Aorta (tissue), 5 donors: ENCODE results near the gene NSD1. TPM values are rescaled to one million over a fixed set of nuclear protein-coding genes. Genes with fewer than 3 reads are reported as not detected.
"Not testable (repeated sequence)": the region's sequence is repeated elsewhere in the genome, so short reads cannot be mapped to it uniquely, and the experiment has no call there.

Experiments used
- ATAC-seq: fragments of 200-7000 bp; cut with Tn5 transposase; one replicate; pipeline ENCODE4 v1.9.1; 2022; ENCODE audit warnings: moderate library complexity; ENCODE audit not compliant: low FRiP score
- DNase-seq, 2 donors: peaks; one replicate each; pipeline ENCODE4 v3.0.0-alpha.2; 2020
- H3K27ac ChIP-seq, 2 donors: one replicate each; pipeline ENCODE4 v1.5.1; 2013; ENCODE audit warnings: low read length in 2 of 2, mild to moderate bottlenecking in 2 of 2, moderate library complexity in 2 of 2, control low read depth in 1 of 2, inconsistent platforms in 1 of 2, low read depth in 1 of 2
- H3K27me3 ChIP-seq, 2 donors: one replicate each; pipeline ENCODE4 v1.6.1; 2013; ENCODE audit warnings: control low read depth in 1 of 2, low read length in 1 of 2, mild to moderate bottlenecking in 1 of 2, moderate library complexity in 1 of 2; ENCODE audit not compliant: insufficient read depth in 2 of 2, control insufficient read depth in 1 of 2
- H3K36me3 ChIP-seq, 2 donors: one replicate each; pipeline ENCODE4 v1.6.1; 2013; ENCODE audit warnings: control low read depth in 1 of 2, low read length in 1 of 2, mild to moderate bottlenecking in 1 of 2; ENCODE audit not compliant: insufficient read depth in 2 of 2, control insufficient read depth in 1 of 2
- H3K4me1 ChIP-seq, 2 donors: one replicate each; pipeline ENCODE4 v1.6.1; 2013; ENCODE audit warnings: low read length in 2 of 2, control low read depth in 1 of 2, mild to moderate bottlenecking in 1 of 2, moderate library complexity in 1 of 2; ENCODE audit not compliant: insufficient read depth in 2 of 2, control insufficient read depth in 1 of 2
- H3K4me3 ChIP-seq, 2 donors: one replicate each; pipeline ENCODE4 v1.5.1; 2013; ENCODE audit warnings: low read length in 2 of 2, control low read depth in 1 of 2, mild to moderate bottlenecking in 1 of 2
- H3K9me3 ChIP-seq: one replicate; pipeline ENCODE4 v1.6.1; 2013; ENCODE audit warnings: mild to moderate bottlenecking, low read length; ENCODE audit not compliant: control insufficient read depth
- WGBS, 2 donors: extraction: QIAGEN DNeasy Blood & Tissue Kit; methylation state at CpG; one replicate each; pipeline ENCODE4 v1.1.7; 2013; 5-methylcytosine and 5-hydroxymethylcytosine counted together
- intact Hi-C, 2 donors: fragments of 100-400 bp; cut with DNase I; formaldehyde crosslinking; loops; one replicate each; pipeline versions ENCODE4 v1.14.2 to v1.15.0; 2022
- polyA plus RNA-seq, 2 donors: library from polyadenylated mRNA; stranded (reverse); fragments of 200-250 nt; gene quantifications; one replicate each; pipeline ENCODE4 v1.2.3, GENCODE V29; 2013
- total RNA-seq, 2 donors: library from RNA; stranded (reverse); fragmentation: NEBNext Ultra II Directional; extraction: Animal tissue kit (Norgen Biotek cat#: 25700); gene quantifications; one replicate each; pipeline ENCODE4 v1.2.1, GENCODE V29; 2021
- donor health status: healthy with polysubstance abuse.
- donor health status: Bipolar disorder and iron deficiency.
- donor health status: DM: no; HTN: no; CAD: no.
- donor health status: DM: no; HTN: no; CAD: no.
- donor health status: DM: yes; HTN: yes; CAD: no.

NSD1 gene
- total and polyA plus RNA-seq, 4 donors = 6.8 to 96.9 (median 35.3) TPM

GRCh38 chr5:177177847-177178437 lies 44.4 kb downstream of the NSD1 start:
- intact Hi-C loops, ATAC-seq, DNase-seq, H3K27me3 ChIP-seq, H3K4me1 ChIP-seq, H3K27ac ChIP-seq, H3K36me3 ChIP-seq, H3K9me3 ChIP-seq, H3K4me3 ChIP-seq: not testable (repeated sequence)
- WGBS, 2 donors = 86 to 90% methylated on average over 9 of the region's 9 CpGs

DNA sequence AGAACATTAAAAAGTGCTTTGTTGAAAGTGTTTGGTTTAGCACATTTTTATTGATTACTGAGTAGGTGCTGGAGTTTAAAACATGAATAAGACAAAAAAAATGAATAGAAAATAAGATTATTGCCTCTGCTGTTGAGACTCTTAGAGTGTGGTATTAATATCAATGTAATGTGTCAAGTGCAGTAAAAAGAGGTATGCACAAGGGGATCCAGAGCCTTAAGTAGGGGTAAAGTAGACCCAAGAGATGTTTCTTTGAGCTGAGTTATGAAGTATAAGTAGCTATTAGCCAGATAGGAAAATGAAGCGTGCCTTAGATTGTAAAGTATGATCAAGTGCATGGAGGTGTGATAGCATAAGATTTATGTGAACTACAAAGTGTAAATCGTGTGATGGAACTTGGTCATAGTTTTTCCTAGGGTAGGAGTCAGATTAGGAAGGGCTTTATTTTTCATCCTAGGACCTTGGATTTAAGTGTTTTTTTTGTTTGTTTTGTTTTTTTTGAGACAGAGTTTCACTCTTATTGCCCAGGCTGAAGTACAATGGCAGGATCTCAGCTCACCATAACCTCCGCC lies 45.2 kb downstream of the NSD1 start:
- Histone ChIP-seq H3K36me3 (no peaks in the 10 kb centered on the region), H3K9me3 (no peaks in the 10 kb centered on the region), H3K27me3 (no peaks in the 10 kb centered on the region), H3K27ac (no peak overlapping the region), H3K4me1 (no peaks in the 10 kb centered on the region), H3K4me3 (no peak overlapping the region)
- intact Hi-C loops = no loop called here
- no peak for ATAC-seq
- DNase-seq = no peak
- 75 to 89% methylated on average over 3 of the region's 3 CpGs for WGBS, 2 donors

DNA sequence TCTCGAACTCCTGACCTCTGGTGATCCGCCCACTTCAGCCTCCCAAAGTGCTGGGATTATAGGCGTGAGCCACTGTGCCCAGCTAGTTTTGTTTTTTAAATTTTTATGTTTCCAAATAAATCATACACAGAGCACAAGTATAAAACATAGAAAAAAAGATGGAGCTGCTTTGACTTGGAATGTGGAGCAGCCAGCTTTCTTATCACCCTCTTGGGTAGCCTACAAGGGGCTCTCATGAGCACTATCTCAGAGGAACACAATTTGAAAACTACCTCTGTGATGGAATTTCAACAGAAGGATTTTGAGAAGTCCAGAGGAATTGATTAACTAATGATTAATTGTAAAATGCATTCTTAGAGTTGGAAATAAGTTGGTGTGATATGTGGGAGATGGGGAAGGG lies 45.9 kb downstream of the NSD1 start:
- Histone ChIP-seq H3K4me3 (no peak overlapping the region), H3K9me3 (no peaks in the 10 kb centered on the region), H3K36me3 (no peaks in the 10 kb centered on the region), H3K27me3 (no peaks in the 10 kb centered on the region), H3K27ac (no peak overlapping the region), H3K4me1 (no peaks in the 10 kb centered on the region)
- ATAC-seq (no peak), DNase-seq (no peak)
- intact Hi-C loops = no loop called here
- WGBS, 2 donors = 83% methylated on average over 3 of the region's 3 CpGs

DNA sequence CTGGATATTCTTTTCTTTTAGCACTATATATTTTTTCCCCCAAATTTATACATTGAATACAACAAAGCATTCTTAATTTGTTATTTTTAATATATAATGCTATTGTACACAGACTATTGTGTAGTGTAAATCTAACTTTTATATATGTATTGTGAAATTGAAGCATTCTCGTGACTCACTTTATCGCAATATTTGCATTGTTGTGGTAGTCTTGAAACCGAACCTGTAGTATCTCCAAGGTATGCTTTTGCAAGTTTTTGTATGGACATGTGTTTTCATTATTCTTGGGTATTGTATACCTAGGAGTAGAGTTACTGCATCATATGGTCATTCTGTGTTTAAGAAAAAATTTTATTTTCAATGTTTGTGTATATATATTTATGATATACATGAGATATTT lies 49.6 kb downstream of the NSD1 start:
- Histone ChIP-seq H3K9me3 (no peaks in the 10 kb centered on the region), H3K4me3 (no peak overlapping the region), H3K27ac (no peak overlapping the region), H3K27me3 (no peaks in the 10 kb centered on the region), H3K36me3 (no peaks in the 10 kb centered on the region), H3K4me1 (no peaks in the 10 kb centered on the region)
- 96% methylated on average over 3 of the region's 3 CpGs for WGBS, 2 donors
- intact Hi-C loops = no loop called here
- ATAC-seq = no peak
- no peak for DNase-seq

- WGBS, 2 donors = 36 to 42% methylated on average over 3 of the region's 3 CpGs
- Histone ChIP-seq H3K36me3 (no peaks in the 10 kb centered on the region), H3K4me3 (no peak overlapping the region), H3K9me3 (no peaks in the 10 kb centered on the region), H3K4me1 (no peaks in the 10 kb centered on the region), H3K27me3 (no peaks in the 10 kb centered on the region), H3K27ac (no peak overlapping the region)
- DNase-seq = no peak
- intact Hi-C loops = no loop called here
- ATAC-seq = no peak
Measured at GRCh38 chr5:177183766-177184360, 50.3 kb downstream of the NSD1 start.

DNA sequence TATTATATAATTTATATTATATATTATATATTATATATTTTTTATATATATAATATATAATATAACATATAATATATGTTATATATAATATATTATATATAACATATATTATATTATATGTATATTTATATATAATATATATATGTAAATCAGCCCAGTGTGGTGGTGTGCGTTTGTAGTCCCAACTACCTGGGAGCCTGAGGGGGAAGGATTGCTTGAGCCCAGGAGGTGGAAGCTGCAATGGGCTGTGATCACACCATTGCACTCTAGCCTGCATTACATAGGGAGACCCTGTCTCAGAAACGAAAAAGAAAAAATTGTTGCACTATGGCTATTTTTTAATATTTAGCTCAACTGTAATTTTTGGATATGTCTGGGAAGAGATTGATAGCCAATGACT lies 52.4 kb downstream of the NSD1 start:
- H3K4me1 ChIP-seq = no peaks in the 10 kb centered on the region
- 74 to 78% methylated on average over 2 of the region's 2 CpGs for WGBS, 2 donors
- H3K27ac ChIP-seq = no peak overlapping the region
- intact Hi-C loops = no loop called here
- H3K4me3 ChIP-seq = no peak overlapping the region
- DNase-seq = no peak
- H3K36me3 ChIP-seq = no peaks in the 10 kb centered on the region
- ATAC-seq = no peak
- no peaks in the 10 kb centered on the region for H3K9me3 ChIP-seq
- H3K27me3 ChIP-seq = no peaks in the 10 kb centered on the region

DNA sequence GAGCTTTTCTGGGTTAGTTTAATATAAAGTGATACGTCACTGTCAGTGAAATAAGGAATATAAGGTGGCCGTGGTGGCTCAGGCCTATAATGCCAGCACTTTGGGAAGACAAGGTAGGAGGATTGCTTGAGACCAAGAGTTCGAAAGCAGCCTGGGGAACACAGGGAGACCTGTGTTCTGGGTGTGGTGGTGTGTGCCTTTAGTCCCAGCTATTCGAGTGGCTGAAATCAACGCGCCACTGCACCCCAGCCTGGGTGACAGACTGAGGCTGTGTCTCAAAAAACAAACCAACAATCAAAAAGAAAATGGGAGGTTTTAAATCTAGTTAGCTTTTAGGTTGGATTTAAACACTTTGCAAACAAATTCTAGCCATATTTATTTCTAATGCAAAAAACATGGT lies 53.1 kb downstream of the NSD1 start:
- Histone ChIP-seq H3K36me3 (no peaks in the 10 kb centered on the region), H3K9me3 (no peaks in the 10 kb centered on the region), H3K27me3 (no peaks in the 10 kb centered on the region), H3K4me3 (no peak overlapping the region), H3K27ac (no peak overlapping the region), H3K4me1 (no peaks in the 10 kb centered on the region)
- DNase-seq (no peak), ATAC-seq (no peak)
- 91 to 92% methylated on average over 6 of the region's 6 CpGs for WGBS, 2 donors
- intact Hi-C loops = no loop called here

DNA sequence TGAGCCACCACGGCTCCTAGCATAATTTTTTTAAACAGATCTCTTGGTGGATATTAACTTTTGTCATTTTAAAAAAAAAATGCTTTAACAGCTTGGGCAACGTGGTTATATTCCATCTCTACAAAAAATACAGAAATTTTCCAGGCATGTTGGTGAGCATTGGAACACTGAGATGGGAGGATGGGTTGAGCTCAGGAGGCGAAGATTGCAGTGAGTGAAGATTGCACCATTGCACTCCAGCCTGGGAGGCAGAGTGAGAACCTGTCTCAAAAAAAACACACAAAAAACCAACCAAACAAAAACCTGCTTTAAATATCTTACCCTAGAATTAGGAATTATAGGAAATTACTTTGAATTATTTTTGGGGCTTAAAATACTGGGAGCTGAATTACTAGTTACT lies 55.2 kb downstream of the NSD1 start:
- Histone ChIP-seq H3K9me3 (no peaks in the 10 kb centered on the region), H3K4me1 (no peaks in the 10 kb centered on the region), H3K4me3 (no peak overlapping the region), H3K36me3 (no peaks in the 10 kb centered on the region), H3K27ac (no peak overlapping the region), H3K27me3 (no peaks in the 10 kb centered on the region)
- ATAC-seq (no peak), DNase-seq (no peak)
- intact Hi-C loops = no loop called here
- 58 to 61% methylated on average over 3 of the region's 3 CpGs for WGBS, 2 donors

DNA sequence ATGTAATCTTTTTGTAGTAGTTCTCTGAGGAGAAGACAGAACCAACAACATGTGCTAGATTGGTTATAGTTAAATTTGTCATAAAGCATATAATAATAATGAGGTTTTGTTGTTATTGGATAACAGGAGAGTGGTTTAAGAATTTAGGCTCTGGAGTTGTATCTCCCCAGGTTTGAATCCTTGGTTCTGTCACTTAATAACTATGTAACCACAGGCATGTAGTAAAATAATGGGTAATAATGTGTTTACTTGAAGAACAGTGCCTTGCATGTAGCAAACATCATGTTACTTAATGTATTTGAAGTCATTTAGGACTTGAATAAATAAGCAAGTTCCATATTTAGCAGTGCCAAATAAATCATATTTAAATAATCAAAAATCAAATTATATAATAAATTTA lies 55.8 kb downstream of the NSD1 start:
- intact Hi-C loops = no loop called here
- DNase-seq (no peak), ATAC-seq (no peak)
- Histone ChIP-seq H3K4me3 (no peak overlapping the region), H3K27ac (no peak overlapping the region), H3K36me3 (no peaks in the 10 kb centered on the region), H3K9me3 (no peaks in the 10 kb centered on the region), H3K27me3 (no peaks in the 10 kb centered on the region), H3K4me1 (no peaks in the 10 kb centered on the region)
